Amniotic epithelial cell (primary cell): ENCODE data around the gene SPRED2.
A peak's percentile ranks its signal among the peaks of the same experiment; 100 is the strongest.

ENCODE experiments used
- DNase-seq: peaks from one replicate; pipeline ENCODE4 v3.0.0-alpha.2; 2010; ENCODE audit warnings: low read depth

The SPRED2 gene

DNA sequence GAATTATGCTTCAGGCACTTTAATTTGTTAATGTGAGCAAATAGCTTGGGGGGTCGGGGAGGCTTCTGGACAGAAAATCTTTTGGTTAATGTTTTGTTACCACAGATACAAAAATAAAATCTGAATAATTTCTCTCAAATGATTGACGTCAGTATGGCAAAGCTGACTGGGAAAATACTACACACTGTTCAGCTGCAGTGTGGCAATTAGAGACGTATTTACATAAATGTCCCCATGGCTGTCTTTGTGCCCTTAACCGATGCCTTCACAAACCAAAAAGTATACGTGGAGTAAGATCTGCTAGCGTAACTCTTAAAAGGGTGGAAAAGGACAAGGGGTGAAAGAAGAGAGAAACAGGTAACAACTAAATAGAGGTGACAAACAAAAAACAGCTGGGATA, 121.3 kb downstream of the SPRED2 start:
- no peak for DNase-seq

DNA sequence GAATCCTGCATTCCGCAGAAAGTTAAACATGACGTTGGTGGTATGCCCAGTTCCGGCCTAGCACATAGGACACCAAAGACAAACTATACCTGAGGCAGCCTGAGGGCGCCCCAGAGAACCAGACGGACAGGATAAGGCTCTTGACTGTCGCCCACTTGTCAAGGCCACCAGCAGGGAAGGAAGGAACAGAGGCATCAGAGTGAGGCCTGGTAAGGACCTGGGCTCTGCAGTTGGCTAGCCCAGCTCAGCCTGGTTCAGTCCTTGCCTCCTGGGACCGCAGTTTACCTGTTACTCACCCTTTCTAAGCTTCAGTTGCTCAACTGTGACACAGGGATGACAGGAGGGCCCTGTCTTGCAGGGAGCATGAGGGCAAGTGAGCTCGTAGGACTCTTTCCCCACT, 122.7 kb downstream of the SPRED2 start:
- no peak for DNase-seq

DNA sequence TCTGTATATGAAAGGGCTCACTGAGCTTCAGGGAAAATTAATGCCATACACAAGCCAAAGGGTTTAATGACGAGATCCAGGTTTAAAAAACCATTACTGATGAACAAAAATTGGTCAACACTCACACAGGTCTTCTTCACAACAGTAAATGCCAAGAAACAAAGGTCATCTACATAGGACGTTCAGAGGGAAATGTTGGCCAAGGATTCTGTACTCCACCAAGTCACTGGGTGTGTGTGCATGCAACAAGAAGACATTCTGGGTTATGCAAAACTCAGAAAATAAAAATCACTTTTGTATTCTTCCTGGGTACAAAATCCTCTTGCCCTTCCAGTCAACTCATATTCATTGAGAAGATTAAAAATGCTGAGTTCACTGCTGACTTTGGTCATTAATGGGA, 126.5 kb downstream of the SPRED2 start:
- no peak for DNase-seq

DNA sequence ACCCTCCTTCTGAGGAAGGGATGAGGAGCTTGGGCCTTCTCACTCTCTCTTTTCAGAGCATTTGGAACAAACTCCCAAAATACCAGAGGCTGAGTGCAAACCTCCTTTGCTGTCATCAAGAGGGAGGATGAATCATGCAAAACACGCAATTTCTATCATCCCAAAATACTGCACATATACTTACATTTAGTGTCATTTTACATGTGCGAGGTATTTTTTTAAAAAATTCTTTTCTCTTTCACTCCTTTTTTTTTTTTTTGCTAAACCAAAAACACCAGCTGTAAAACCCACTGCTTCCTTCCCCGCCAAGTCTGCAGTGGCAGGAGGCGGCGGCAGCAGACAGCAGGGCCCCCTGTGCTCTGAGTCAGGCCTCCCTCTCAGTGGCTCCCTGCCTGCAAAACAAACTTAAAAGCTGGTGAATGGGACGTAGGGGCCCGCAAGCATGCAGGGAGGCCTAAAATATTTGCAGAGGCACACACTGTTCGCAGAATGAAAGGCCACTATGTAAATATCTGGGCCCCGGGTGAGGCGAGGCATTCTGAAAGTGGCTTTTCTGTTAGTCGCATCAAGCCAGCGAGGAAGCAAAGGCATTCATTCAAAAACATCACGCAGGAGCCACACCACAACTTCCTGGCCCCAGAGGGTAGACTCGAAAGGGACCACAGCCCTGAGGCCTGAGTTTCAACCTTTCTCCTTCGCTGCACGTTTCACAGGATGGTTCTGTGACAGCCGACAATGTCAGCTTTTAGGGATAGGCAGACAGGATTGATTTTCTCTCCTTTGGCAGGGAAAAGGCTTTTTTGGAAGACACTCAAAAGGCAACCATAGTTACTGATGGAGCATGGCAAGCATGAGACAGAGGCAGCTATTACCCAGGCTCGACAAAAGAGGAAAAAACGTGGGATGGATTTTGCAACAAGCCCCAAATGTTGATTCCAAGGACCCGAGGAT, 131.4 kb downstream of the SPRED2 start:
- peak; percentile 32 for DNase-seq

DNA sequence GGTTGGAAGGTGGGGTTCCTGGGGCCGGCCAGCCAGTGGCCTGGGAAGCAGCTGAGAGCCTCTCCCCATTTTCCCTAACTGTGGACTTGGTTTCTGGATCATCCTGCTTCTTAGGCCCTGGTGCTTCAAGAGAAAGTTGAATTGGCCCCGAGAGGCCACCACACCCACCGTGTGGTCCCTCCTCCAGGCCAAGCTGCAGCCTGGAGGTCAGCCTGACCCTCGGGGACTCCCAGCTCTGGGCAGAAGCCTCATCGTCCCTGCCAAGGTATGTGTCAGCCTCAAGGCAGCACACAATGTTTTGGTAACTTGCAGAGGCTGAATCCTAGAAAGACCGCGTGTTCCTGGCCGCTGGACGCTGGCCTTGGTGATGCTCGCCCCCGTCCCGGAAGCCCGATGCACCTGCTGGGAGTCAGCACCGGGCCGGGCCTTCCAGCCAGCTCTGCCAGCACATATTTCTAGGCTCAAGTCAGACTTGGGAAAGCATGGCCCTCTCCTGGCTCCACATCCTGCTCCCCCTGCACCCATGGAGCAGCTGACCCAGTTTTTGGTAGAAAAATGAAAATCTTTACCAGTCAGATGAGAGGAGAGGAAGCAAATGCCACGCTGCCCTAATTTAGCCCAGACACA, 132.2 kb downstream of the SPRED2 start:
- no peak for DNase-seq

DNA sequence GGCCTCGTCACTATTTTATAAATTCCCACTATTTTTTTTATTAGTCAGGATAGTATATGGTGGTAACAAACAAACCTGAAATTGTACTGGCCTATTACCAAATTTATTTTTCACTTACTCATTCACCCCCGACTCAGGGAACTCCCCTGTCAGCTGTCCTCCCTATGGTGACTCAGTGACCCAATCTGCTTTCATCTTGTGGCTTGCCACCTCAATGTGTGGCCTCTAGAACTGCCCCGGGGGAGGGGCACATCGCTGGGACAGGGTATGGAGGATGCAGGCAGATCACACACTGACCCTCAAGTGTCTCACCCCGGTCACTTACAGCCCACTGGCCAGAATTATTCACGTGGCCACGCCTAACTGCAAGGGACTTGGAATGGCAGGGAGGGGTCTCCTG, 133.2 kb downstream of the SPRED2 start:
- DNase-seq = no peak

DNA sequence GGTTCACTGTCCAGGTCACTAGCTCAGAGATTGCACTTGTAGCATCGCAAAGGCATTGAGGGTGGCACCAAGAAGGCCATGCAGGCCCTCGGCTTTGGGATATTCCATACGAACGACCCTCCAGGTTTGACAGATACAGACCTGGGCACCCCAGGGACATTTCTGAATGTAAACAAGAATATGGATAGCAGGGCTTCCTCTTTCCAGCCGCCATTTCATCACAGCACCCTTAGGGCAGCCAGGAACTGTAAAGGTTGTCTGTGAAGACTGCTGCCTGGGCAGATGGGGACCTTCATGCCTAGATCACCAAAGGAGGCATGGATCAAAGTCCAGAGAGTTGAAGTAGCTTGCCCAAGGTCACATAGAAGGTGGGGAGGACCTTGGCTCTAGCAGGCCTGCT, 134.3 kb downstream of the SPRED2 start:
- no peak for DNase-seq

DNA sequence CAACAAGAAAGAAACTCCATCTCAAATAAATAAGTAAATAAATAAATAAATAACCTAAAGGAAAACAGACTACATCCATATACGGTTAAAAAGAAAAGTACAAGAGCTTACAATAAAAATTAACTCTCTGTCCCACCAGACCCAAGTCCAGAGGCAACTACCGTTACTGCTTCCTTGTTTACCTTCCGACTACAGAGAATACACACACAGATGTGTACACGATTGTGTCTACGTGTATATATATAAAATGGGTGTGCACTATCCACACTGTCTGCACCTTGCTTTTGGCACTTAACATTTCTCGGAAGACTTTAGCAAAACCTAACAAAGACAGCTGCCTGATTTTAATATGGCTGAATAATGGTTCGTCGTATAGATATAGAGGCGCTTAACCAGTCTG, 134.9 kb downstream of the SPRED2 start:
- DNase-seq = no peak

DNA sequence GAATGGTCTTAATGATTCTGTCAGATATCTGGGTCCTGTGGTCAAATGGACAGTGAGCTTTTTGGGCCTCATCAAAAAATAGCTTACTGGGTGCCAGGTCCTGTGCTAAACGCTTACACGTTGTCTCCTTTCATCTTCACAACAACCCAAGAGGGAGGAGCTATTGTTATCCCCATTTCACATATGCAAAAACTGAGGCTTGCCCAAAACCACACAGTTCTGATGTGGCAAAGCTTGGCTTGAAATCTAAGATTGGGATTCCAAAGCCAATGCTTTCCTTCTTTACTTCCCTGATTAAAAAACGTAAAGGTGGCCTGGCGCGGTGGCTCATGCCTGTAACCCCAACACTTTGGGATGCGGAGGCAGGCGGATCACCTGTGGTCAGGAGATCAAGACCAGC, 135.4 kb downstream of the SPRED2 start:
- DNase-seq = no peak

DNA sequence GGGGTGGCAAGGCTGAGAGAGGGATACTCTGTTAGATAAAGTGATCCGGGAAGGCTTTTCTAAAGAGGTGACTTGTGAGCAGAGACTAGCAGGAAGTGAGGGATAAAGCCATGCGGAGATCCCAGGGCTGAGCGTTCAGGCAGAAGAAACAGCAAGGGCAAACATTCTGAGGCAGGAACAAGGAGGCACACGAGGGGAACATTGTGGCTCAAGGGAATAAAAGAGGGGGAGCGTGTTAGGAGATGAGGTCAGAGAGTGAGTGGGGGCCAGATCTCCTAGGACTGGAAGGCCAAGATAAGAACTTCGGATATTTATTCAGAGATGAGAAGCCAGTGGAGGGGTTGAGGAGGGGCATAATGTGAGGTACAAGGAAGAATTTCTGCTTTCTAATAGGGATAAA, 137.7 kb downstream of the SPRED2 start:
- DNase-seq = no peak

DNA sequence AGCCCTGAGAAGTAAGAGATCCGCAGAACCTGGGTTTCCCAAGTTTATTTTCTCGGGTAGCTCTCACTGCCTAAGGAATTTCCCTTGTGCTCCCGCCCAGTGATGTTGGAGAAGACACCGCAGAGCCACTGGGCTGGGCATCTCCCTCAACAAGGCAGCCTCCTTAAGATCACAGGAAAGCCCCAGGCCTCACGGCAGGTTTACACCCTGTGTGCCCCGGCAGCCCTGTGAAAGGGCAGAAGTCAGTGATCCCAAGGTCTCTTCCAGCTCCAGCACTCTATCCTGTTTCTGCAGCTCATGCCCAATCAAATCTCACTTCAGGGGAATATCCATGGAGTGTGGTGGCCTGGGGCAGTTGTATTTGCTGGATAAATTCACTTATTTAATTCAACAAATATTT, 138.3 kb downstream of the SPRED2 start:
- no peak for DNase-seq

DNA sequence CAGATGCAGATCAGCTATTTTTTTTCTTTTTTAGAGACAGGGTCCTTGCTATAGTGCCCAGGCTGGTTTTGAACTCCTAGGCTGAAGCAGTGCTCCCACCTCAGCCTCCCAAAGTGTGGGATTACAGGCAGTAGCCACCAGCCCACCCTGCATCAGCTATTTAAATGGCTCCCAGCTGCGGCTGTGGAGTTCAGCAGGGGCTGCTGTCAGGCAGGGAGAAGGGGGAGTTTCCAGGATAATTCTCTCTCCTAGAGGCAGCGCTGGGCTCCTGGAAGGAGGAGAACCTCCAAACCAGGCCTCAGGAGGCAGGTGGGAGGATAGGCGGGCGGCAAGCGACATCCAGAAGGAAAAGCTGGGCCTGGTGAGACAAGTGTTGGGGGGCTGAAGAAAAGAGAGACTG, 139.0 kb downstream of the SPRED2 start:
- DNase-seq = no peak

DNA sequence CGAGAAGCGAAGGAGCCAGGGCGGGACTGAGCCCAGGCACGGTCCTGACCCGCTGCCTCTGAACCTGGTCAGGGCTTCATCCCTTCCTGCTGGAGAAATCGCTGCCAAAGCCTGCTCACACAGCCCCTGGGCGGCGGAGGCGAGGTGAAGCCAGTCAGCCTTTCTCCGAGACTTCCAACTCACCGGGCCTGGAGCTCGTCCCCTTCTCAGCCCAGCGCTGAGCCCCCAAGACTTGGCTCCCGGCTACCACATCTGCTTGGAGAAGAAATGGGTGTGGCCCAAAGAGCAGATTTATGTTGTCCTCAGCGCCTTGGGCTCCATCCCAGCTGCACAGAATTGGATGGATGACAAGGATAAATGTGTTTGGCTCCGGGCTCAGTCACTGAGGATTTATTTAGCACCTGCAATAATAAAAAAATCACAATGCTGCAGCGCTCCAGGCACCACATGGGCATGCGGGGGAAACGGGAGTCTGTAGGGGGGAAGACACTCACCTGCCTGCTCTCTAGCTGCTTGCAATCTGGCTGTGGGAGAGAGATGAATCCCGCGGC, 139.9 kb downstream of the SPRED2 start:
- no peak for DNase-seq

DNA sequence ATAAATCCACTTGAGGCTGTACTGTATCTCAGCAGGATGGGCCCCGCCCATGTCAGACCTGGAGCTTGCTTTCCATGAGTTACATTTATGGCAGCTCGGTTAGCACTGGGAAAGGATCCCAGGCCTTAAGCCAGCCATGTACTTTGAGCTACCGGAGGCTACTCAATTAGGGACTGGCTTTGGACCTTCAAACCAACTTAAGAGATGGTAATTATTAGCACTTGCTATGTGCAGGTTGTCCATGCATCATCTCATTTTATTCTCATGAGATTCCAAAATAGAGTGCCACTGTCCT, 140.3 kb downstream of the SPRED2 start:
- no peak for DNase-seq

DNA sequence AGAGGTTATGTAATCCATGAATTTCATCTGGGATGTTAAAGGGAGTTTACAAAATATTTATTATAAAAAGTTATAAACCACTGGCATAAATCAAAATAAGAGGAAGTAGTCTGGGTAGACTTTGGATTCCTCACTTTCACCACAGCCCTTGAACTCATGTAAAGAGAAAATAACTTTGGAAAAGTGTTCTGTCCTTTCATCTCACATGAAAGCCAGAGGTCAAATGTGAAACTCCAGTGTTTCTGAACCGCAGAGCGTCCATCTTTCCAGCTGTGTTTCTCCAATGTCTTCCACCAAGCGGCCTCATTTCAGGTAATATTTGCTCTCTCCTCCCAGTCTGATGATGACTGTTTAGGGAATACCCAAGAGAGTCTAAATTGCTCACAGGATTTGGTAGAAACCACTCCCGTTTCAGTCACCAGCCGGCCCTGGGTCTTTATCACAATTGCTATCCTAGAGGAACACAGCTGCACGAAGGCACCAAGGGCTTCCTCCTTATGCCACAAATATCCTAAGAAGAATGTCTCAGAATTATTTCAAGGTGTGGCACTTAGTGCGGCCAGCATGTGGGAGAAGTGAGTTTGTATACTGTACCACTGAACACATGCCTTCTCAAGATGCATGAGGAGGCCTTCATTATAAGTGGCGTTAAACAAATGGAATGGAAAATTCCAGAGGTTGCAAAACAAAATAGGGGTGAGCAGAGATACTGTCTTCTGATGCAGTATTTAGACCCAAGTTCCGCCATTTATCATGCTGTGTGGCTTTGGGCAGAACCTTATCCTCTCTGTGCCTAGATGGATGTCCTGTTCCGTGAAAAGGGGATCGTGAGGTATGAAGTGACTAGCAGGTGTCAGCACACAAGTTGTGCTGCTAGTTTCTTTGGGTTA, 140.9 kb downstream of the SPRED2 start:
- peak; percentile 54 for DNase-seq

DNA sequence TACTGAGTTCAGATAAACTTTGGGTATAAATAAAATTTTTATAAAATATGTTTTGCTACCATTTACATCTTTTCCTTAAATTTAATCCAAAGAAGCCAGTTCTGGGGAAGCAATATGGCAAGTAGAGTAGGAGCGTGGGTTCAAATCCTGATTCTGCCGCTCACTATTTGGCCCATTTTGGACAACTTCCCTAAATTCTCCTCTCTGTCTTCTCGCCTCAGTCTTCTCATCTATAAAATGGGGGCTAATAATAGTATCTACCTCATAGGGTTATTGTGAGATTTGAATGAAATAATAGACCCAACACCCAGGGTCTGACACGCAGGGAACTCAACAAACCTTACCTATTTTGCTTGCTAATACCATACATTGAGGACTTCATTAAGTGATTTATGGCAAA, 145.0 kb downstream of the SPRED2 start:
- no peak for DNase-seq

DNA sequence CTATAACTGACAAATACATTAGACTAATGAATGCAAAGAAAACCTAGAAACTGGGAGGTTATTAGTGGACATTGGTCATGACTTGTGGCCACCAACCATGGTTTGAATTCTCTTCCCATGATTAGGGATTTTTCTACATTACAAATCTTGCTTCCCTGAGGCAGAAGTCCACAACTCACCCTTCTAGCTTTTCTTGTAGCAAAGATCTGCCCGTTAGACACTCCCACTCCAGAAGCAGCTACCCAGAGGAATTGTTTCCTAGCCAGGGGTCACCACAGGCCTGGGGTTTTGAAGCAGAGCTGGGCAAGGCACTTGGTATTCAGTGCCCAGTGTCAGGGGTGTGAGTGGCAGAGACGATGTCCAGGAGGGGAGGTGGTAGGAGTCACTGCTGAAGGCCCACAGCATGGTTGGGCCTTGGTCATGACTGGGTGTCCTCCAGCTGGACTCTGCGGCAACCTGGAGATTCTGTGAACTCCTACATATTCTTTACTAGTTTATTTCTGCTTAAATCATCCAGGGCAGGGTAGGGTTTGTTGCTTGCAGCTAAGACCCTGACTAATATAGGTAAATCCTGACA, 149.8 kb downstream of the SPRED2 start:
- DNase-seq = no peak

DNA sequence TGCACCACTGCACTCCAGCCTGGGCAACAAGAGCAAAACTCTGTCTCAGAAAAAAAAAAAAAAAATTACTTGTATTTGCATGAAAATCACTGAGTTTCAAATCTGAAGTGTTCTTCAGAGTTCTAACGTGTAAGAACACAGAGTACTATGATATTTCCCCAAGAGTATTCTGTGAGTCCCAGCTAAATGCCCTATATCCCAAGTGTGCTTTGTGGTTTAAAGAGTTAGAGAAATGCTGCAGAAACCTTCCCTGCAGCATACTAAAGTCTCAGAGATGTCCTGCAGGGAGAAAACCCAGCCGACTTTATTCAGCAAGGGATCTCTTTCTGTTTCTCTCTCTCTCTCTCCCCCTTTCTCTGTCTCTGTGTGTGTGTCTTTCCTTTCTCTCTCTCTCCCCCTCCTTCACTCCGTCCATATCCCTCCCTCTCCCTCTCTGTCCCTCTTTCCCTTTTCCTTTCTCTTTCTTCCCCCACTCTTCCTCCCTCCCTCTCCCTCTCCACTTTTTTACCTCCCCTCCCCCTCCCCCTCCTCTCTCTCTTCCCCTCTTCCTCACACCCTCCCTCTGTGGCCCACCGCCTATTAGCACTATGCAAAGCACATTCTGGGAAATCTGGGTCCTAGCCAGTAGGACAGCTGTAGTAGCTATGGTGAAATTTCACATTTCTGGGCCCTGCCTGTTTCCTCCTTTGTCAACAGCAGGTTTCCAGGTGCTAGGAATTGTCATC, 150.6 kb downstream of the SPRED2 start:
- DNase-seq = peak; percentile 31

DNA sequence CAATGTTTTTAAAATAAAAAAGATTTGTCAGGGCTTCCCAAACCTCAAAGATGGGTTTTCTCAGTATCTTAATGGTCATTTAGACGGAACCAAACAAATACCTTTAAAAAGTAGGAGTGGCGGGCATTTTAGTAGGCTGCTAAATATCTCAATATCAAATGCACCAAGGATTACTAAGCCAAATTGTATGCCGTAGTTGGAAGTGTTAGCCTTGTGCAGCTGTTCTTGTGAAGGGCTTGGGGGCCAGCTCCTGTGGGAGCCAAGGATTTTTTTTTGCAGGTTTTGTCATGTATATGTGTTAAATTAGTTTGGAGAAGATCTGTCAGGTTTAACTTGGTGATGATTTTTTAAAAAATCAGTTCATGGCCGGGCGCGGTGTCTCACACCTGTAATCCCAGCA, 152.6 kb downstream of the SPRED2 start:
- no peak for DNase-seq

DNA sequence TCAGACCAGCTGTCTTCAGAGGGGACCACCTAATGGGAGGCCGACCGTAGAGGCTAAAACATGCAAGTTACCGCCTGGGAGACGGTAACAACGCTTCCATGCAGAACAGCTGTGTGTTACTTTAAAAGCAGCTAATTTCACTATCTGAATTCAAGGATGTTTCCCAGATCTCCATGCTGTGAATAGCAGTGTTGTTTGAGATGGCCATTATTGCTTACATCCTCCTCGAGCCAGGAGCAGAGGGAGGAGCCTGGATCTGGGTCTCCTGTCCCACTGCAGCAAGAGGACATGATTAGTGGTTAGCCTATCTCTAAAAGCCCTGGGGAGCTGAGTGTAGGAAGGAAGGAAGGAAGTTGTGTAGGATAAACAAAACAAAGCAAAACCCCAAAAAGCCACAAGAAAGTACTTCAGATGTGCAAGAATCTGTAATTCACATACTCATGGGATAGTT, 153.8 kb downstream of the SPRED2 start:
- peak; percentile 52 for DNase-seq

DNA sequence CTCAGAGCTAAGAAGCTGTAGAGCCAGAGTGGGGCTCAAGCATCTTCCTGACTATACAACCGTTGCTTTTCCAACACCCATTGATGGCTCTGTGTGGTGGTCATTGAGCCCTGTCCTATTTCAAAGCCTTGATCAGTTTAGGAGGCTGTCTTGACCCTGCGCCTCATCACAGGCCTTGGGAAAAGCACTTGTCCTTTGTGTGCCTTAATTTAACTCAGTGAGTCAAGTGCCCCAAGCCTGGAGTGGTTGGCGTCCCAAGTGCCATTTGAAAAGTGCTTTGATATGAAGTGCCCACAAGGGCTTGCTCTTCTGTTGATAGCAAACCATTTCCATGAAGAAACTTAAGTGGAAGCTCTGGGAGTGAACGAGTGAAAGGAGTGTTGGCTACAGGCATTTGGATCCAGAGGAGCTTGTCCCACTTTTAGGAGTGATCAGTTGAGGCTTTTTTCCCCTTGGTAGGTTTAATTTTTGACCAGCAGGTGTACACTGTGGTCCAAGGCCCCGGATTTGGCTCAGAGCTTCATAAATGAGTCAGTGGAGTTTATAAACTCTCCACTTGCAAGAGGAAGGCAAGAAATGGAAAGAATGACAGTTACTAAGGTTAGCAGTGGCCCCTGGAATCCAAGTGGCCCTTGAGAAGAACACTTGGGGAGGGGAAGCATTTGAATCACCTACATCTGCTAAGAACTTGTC, 154.5 kb downstream of the SPRED2 start:
- DNase-seq = no peak
